HFF-Myc (cell line): ENCODE data around the gene CFAP92.

ENCODE experiments used
- DNase-seq: peaks from one replicate; pipeline ENCODE4 v3.0.0-alpha.2; 2011; ENCODE audit warnings: low read depth; ENCODE audit errors: extremely low read depth
- H3K4me3 ChIP-seq: replicated peaks from 2 replicates; pipeline ENCODE4 v1.5.1; 2011; ENCODE audit warnings: low read depth, mild to moderate bottlenecking, control low read depth, low read length
- TF ChIP-seq, protein P1 (sequence below): IDR thresholded peaks from 2 replicates; pipeline ENCODE4 v1.5.1; 2012; ENCODE audit warnings: mild to moderate bottlenecking, low read depth, low read length, control low read depth; ENCODE audit errors: missing control alignments

Gene CFAP92

DNA sequence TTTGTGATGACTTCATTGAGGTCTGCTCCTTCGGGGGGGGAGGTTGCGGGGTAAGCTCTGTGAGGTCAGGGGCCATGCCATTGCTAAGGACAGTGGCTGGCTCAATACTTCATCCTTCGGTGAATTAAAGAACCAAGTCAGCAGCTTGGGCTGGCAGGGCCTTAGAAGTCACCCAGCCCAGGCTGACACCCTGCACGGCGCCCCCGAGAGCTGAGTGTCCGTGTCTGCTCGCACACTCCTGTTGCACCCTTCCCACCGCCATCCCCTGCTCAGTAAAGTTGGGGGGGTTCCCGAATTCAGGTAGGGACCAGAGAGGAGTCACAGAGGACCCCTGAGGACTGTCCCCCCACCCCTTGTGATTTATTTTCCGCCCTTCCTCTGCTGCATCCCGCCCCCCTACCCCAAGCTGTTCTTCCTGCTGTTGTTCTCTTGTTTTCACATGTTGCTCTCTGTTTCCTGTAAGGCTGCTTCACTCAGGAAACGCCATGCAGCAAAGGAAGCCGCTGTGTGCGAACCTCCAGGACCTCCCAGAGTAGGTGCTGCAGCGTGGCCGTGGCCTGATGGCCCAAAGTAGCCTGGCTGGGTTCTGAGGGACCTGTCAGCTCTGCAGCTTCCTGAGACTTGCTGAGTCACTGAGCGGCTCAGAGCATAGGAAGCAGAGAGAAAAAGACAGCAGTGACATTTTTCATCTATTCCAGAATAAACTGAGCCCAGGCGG, 21.7 kb upstream of the CFAP92 start:
- no peak for DNase-seq
- no peak overlapping the region for H3K4me3 ChIP-seq
- TF ChIP-seq, protein P1, sequence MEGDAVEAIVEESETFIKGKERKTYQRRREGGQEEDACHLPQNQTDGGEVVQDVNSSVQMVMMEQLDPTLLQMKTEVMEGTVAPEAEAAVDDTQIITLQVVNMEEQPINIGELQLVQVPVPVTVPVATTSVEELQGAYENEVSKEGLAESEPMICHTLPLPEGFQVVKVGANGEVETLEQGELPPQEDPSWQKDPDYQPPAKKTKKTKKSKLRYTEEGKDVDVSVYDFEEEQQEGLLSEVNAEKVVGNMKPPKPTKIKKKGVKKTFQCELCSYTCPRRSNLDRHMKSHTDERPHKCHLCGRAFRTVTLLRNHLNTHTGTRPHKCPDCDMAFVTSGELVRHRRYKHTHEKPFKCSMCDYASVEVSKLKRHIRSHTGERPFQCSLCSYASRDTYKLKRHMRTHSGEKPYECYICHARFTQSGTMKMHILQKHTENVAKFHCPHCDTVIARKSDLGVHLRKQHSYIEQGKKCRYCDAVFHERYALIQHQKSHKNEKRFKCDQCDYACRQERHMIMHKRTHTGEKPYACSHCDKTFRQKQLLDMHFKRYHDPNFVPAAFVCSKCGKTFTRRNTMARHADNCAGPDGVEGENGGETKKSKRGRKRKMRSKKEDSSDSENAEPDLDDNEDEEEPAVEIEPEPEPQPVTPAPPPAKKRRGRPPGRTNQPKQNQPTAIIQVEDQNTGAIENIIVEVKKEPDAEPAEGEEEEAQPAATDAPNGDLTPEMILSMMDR = no peak

DNA sequence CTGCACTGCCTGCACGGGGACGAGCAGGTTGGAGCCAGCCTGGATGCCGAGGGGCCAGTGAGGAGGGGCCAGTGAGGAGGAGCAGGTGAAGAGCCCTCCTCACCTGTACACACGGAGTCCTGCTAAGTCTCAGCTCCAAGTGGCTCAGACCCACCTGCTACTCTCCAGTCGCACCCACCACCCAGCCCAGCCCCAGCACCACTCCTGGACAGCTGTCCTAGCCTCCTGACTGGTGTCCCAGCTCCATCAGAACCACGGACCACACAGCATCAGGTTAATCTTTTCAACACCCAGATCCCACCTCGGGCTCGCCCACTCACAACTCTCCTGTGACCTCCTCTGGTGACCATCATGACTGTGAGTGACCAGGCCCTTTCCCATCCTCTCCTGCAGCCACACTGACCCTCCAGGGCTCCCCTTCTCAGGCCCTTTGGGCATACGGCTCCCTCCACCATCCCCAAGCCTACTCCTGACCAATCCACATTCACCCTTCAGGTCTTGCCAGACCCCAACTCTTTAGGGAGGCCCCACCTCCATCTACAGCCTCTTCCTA, 21.0 kb upstream of the CFAP92 start:
- TF ChIP-seq, protein P1 = no peak
- no peak overlapping the region for H3K4me3 ChIP-seq
- DNase-seq = no peak

DNA sequence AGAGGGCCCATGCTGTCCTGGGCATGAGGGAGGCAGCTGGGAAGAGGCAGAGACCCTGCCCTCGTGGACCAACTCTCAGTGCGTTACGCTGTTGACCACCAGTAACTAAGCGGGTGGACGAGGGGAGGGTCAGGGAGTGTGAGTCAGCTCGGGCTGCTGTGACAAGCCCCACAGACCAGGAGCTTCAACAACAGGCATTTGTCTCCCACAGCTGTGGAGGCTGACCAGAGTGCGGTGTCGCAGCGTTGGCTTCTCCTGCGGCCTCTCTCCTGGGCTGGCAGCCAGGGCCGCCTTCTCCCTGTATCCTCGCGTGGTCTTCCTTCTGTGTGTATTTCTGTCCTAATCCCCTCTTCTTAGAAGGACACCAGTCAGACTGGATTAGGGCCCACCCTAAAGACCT, 20.3 kb upstream of the CFAP92 start:
- TF ChIP-seq, protein P1 = no peak
- DNase-seq = no peak
- H3K4me3 ChIP-seq = no peak overlapping the region

DNA sequence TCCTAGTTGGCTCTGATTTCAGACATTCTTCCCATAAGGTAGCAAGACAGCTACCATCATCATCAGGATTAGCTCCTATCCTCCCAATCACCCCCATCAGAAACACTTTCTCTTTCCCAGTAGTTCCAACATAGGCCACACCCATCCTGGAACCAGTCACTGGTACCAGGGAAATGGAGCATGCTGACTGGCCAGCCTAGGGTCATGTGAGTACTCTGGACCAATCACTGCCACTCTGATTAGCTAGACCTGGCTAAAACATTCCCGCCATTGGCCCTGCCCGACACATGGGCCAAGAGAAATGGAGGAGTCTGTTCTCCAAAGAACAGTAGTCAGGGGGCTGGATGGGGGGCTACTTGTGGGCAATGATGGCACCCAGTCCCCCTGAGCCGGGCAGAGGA, 19.6 kb upstream of the CFAP92 start:
- H3K4me3 ChIP-seq = no peak overlapping the region
- TF ChIP-seq, protein P1 = no peak
- DNase-seq = no peak

DNA sequence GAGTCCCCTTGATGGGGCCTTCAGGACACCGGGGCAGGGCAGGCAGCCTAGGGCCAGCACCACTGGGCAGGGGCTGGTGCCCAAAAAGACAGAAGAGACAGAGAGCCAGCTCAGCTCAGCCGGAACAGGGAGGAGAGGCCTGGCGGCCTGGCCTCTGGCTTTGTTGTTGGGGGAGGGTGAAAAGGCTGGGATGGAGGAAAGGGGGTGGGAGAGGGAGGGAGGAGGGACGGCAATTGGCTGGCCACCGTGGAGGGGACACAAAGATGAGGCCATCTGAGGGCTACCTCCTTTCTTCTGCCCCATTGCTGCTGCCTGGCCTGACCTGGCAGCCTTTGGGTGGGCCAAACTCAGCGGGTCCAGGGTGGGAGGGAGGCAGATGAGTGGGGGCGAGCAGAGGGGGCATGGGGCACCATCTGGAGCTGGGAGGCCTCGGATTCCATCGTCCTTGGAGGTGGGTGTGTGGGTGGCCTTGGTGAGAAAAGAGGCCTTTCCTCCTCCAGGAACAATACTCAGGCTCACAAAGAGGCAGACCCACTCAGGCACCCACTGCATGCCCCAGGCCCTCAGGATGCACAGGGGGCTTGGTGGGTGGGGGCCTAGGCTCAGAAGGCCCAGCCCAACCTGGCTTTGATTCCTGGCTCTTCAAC, 16.6 kb upstream of the CFAP92 start:
- TF ChIP-seq, protein P1 = no peak
- no peak for DNase-seq

DNA sequence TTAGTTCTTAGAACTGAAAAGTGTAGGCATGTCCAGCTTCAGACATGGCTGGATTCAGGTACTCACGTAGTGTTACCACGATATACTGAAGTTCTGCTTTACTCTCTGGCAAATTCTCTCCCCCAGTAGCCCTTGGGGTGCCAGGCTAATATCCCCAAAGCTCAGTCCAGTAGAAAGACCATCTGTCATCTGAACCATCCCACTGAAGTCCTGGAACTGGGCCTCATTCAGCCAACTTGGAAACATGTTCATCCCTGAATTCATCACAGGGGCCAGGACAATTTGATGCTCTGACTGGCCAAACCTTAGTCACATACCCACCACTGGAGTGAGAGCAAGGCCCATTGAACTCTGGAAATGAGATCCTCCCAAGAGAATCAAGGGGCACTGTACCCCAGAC, 15.4 kb upstream of the CFAP92 start:
- TF ChIP-seq, protein P1 = no peak
- no peak overlapping the region for H3K4me3 ChIP-seq
- DNase-seq = no peak

More for the DNA sequence above, 16.6 kb upstream of the CFAP92 start:
- H3K4me3 ChIP-seq = no peak overlapping the region
